ENCODE data around the gene FAM171A2.
A peak's percentile ranks its signal among the peaks of the same experiment; 100 is the strongest.

The FAM171A2 gene

DNA sequence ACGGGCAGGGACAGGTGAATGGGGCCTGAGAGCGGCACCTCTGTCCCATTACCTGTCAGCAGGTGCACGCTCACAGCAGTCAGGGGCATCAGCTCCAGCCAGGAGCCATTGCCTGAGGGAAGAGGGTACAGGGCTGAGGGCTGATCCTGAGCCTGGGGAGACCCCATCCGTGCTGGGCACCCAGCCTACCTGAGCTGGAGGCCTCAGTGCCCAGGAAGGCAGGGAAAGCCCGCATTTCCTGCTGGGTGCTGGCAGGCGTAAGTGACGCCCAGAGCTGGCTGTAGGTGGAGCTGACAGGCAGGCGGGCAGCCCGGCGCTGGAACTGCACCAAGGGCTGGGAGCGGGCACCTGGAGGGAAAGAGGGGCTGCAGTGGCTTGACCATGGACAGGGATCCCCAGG lies 7.4 kb downstream of the FAM171A2 start:
- TF ChIP-seq, protein P1, sequence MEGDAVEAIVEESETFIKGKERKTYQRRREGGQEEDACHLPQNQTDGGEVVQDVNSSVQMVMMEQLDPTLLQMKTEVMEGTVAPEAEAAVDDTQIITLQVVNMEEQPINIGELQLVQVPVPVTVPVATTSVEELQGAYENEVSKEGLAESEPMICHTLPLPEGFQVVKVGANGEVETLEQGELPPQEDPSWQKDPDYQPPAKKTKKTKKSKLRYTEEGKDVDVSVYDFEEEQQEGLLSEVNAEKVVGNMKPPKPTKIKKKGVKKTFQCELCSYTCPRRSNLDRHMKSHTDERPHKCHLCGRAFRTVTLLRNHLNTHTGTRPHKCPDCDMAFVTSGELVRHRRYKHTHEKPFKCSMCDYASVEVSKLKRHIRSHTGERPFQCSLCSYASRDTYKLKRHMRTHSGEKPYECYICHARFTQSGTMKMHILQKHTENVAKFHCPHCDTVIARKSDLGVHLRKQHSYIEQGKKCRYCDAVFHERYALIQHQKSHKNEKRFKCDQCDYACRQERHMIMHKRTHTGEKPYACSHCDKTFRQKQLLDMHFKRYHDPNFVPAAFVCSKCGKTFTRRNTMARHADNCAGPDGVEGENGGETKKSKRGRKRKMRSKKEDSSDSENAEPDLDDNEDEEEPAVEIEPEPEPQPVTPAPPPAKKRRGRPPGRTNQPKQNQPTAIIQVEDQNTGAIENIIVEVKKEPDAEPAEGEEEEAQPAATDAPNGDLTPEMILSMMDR (IDR thresholded peaks at IDR 0.05; ENCODE audit: low read depth, low read length), result no peak
- TF ChIP-seq MYC (IDR thresholded peaks at IDR 0.05; ENCODE audit: low read depth, low read length), result no peak
- TF ChIP-seq, protein P2, sequence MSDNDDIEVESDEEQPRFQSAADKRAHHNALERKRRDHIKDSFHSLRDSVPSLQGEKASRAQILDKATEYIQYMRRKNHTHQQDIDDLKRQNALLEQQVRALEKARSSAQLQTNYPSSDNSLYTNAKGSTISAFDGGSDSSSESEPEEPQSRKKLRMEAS (IDR thresholded peaks at IDR 0.05; ENCODE audit: low read depth, low read length), result no peak
- TF ChIP-seq POLR2A (IDR thresholded peaks at IDR 0.05; ENCODE audit: extremely low read depth, insufficient read length), result no peak
- no peak overlapping the region for H3K4me3 ChIP-seq (ENCODE audit: low read depth, low read length)
- no peak for DNase-seq (ENCODE audit: low read depth)

- H3K4me3 ChIP-seq (ENCODE audit: low read depth, low read length), result no peak overlapping the region
- no peak for DNase-seq (ENCODE audit: low read depth)
- TF ChIP-seq, protein P2 (IDR thresholded peaks at IDR 0.05; ENCODE audit: low read depth, low read length), result no peak
- no peak for TF ChIP-seq MYC (IDR thresholded peaks at IDR 0.05; ENCODE audit: low read depth, low read length)
- TF ChIP-seq, protein P1 (IDR thresholded peaks at IDR 0.05; ENCODE audit: low read depth, low read length), result no peak
- TF ChIP-seq POLR2A (IDR thresholded peaks at IDR 0.05; ENCODE audit: extremely low read depth, insufficient read length), result no peak
Observed at GRCh38 chr17:44355642-44356099, 8.0 kb downstream of the FAM171A2 start.

GRCh38 chr17:44354582-44355561 lies 8.8 kb downstream of the FAM171A2 start:
- H3K4me3 ChIP-seq (ENCODE audit: low read depth, low read length), result no peak overlapping the region
- TF ChIP-seq, protein P2 (IDR thresholded peaks at IDR 0.05; ENCODE audit: low read depth, low read length), result no peak
- TF ChIP-seq, protein P1 (IDR thresholded peaks at IDR 0.05; ENCODE audit: low read depth, low read length), result peak; percentile 34
- no peak for TF ChIP-seq POLR2A (IDR thresholded peaks at IDR 0.05; ENCODE audit: extremely low read depth, insufficient read length)
- DNase-seq (ENCODE audit: low read depth), result peak; percentile 76

- no peak for DNase-seq (ENCODE audit: low read depth)
- no peak overlapping the region for H3K4me3 ChIP-seq (ENCODE audit: low read depth, low read length)
- TF ChIP-seq, protein P1 (IDR thresholded peaks at IDR 0.05; ENCODE audit: low read depth, low read length), result no peak
- TF ChIP-seq, protein P2 (IDR thresholded peaks at IDR 0.05; ENCODE audit: low read depth, low read length), result no peak
- TF ChIP-seq MYC (IDR thresholded peaks at IDR 0.05; ENCODE audit: low read depth, low read length) (no peak), POLR2A (IDR thresholded peaks at IDR 0.05; ENCODE audit: extremely low read depth, insufficient read length) (no peak)
Observed at GRCh38 chr17:44353672-44354331, 9.9 kb downstream of the FAM171A2 start.

DNA sequence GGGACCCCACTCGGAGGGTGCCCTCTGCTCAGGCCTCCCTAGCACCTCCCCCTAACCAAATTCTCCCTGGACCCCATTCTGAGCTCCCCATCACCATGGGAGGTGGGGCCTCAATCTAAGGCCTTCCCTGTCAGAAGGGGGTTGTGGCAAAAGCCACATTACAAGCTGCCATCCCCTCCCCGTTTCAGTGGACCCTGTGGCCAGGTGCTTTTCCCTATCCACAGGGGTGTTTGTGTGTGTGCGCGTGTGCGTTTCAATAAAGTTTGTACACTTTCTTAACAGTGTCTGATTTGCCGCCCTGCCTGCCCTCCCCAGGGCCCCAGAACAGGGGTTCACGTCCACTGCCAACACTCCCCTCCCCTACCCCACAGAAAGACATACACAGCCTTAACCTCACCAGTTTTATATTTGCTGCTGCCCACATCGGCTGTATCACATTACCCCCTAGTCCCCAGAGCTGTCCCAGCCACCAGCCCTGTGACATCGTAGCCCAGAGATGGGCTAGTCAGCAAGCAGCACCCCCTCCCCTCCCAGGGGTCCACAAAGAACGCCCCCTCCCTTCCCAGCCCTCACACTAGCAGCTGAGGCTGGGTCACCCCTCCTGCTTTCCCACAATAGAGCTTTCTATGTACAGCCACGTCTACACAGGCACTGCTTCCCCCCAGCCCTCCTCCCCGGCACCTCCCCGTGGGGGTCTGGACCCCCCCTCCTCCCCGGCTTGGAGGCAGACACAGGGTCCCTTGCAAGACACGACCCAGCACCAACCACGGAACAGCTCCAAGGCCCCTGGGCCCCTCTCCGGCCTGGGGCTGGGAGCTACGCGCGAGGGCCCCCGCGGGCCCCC lies 10.6 kb downstream of the FAM171A2 start:
- H3K4me3 ChIP-seq (ENCODE audit: low read depth, low read length), result no peak overlapping the region
- no peak for DNase-seq (ENCODE audit: low read depth)
- TF ChIP-seq, protein P2 (IDR thresholded peaks at IDR 0.05; ENCODE audit: low read depth, low read length), result no peak
- TF ChIP-seq MYC (IDR thresholded peaks at IDR 0.05; ENCODE audit: low read depth, low read length) (no peak), POLR2A (IDR thresholded peaks at IDR 0.05; ENCODE audit: extremely low read depth, insufficient read length) (no peak)
- TF ChIP-seq, protein P1 (IDR thresholded peaks at IDR 0.05; ENCODE audit: low read depth, low read length), result no peak

Measured in NB4 (cell line).